HG03139 (cell line): ENCODE measurements around the gene TMEM203.
"Not testable (repeated sequence)": the region's sequence is repeated elsewhere in the genome, so short reads cannot be mapped to it uniquely, and the experiment has no call there.

Experiments
- ATAC-seq: cut with Tn5 transposase; IDR thresholded peaks from one replicate; pipeline ENCODE4 v1.9.1; 2021; ENCODE audit not compliant: unreplicated experiment

The TMEM203 gene

DNA sequence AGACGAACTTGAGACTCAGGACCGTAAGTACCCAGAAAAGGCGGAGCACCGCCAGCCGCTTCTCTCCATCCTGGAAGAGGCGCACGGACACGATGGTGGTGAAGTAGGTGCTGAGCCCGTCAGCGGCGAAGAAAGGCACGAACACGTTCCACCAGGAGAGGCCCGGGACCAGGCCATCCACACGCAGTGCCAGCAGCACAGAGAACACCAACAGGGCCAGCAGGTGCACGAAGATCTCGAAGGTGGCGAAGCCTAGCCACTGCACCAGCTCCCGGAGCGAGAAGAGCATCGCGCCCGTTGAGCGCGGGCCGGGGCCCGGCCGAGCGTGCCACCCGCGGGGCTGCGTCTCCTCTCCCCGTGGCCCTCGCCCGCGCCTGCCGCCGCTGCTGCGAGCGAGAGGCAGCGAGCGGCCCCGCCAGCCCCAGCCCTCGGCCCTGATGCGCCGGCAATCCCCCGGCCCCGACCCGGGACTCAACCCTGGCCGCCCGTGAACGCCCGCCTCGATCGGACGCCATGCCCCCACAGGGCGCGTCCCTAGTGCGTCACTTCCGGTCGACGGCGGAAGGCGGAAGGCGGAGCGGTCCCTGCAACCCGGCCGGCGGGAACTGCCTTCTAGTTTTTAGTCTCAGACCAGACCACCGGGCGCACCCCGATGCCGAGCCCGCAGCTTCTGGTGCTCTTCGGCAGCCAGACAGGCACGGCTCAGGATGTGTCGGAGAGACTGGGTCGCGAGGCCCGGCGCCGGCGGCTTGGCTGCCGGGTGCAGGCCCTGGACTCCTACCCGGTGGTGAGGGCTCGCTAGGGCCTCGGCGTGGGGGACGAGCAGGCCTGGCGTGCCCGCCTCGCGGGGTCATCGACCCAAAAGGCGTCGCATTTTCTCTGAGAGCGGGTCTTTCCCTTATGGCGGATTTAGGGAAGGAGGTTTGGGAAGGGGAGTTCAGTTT, at the start of gene TMEM203, which contains the start of gene NDOR1:
Gene TMEM203 (minus strand): TSS at position 523 of the 944 bp plus-strand sequence. CDS start 234 bp downstream, at position 289.
Gene NDOR1 (plus strand): TSS at position 575 of the 944 bp plus-strand sequence. CDS start 78 bp downstream, at position 653.
- no peak for ATAC-seq

- peak; percentile 70 for ATAC-seq
Observed at GRCh38 chr9:137254624-137255447, 49.4 kb upstream of the TMEM203 start, which contains the start of gene NELFB. Gene NELFB (plus strand): TSS chr9:137255327.

GRCh38 chr9:137253717-137254623, 48.5 kb upstream of the TMEM203 start:
- no peak for ATAC-seq

- ATAC-seq: no peak
Observed at GRCh38 chr9:137252555-137253506, 47.4 kb upstream of the TMEM203 start.

DNA sequence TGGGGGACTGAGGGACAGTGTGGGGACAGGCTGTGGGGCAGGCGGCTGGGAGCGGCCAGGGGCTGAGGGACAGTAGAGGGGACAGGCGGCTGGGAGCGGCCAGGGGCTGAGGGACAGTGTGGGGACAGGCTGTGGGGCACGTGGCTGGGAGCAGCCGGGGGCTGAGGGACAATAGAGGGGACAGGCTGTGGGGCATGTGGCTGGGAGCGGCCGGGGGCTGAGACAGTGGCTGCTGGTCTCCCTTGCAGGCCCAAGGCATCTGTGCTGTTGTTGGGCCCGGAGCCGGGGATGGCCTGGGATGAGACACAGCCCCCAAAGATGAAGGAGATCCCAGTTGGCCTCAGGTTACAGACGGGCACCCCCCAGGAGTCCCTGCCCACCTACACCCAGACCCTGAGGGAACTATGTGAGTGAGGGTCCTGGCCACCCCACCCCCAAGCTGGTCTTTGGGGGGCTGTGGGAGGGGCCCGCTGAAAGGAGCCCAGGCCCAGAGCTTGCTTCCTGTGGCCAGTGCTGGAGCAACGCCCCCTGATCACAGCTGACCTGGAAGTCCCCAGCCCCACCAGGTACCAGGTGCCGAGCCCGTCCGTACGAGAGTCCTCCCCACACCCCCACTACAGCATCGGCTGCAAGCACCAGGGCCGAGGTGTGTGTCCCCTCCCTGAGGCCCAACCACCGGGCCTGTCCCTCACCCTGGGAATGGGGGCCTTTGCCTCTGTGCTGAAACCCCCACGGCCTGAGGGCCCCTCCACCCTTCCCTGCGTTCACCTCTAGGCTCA, 46.2 kb upstream of the TMEM203 start:
- no peak for ATAC-seq

- no peak for ATAC-seq
Observed at GRCh38 chr9:137251194-137251461, 45.7 kb upstream of the TMEM203 start, which contains the start of gene STPG3. Gene STPG3 (plus strand): TSS chr9:137251286. CDS start chr9:137251287, 1 bp downstream.

- ATAC-seq: no peak
Observed at GRCh38 chr9:137250329-137251193, 45.1 kb upstream of the TMEM203 start.

DNA sequence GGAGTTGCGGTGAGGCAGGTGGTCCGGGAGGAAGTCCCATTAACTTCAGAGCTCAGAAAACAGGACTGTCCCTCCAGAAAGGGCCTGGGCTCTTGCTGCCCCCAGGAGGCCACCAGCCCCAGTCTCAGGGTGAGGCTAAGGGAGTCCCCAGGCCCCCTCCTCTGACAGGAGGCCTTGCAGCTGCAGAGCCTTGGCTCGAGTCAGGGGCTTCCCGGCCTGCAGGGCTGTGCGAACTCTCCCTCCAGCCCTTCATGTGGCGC, 42.4 kb upstream of the TMEM203 start:
- no peak for ATAC-seq

- ATAC-seq: no peak
Observed at GRCh38 chr9:137247135-137247915, 41.9 kb upstream of the TMEM203 start.

- no peak for ATAC-seq
Observed at GRCh38 chr9:137245450-137246421, 40.3 kb upstream of the TMEM203 start.

GRCh38 chr9:137244486-137245449, 39.3 kb upstream of the TMEM203 start:
- ATAC-seq: no peak

DNA sequence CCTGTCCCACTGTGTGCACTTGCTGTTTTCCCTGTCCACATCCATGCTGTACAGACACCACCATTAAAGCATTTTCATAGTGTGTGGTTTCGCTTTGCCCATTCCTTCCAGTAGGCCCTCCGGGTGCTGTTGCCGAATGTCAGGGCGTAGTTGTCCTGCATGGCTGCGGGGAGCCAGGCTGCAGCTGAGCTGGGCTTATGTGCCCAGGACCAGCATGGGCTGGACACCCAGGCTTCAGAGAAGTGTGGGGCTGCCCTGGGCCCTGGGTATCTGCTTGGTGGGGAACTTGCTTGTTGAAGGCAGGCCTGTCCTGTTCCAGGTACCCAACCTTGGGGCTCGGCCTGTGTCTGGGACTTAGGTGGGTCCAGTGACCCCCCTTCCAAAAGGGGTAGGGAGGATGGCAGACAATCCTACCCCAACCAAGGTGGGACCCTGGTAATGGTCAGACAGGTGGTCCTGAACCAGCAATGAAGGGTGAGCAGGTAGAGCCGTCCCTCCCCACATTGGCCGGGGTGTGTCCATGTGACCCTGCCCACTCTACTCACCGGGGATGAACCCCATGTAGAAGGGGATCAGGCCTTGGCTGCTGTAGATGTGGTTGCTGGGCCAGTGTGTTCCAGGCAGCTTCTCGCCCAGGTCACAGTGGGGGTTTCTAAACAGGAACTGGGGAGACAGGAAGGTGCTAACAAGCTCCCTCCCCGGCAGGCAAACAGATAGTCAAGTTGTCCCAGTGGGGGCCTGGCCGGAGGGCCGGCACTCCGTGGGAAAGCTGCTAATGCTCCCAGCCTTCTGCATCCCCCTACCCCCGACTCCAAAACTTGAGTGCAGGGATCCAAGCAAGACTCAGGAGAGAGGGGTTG, 38.4 kb upstream of the TMEM203 start:
- ATAC-seq: no peak

DNA sequence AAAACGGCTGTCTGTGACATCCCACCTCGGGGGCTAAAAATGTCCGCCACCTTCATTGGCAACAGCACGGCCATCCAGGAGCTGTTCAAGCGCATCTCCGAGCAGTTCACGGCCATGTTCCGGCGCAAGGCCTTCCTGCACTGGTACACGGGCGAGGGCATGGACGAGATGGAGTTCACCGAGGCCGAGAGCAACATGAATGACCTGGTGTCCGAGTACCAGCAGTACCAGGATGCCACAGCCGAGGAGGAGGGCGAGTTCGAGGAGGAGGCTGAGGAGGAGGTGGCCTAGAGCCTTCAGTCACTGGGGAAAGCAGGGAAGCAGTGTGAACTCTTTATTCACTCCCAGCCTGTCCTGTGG, 37.8 kb upstream of the TMEM203 start:
- ATAC-seq: not testable (repeated sequence)
